ENCODE measurements around the gene TTC31.
"Not testable (repeated sequence)": the region's sequence is repeated elsewhere in the genome, so short reads cannot be mapped to it uniquely, and the experiment has no call there.

TTC31 gene

GRCh38 chr2:74472945-74473258 lies 10.0 kb upstream of the TTC31 start:
- Histone ChIP-seq H3K27ac (ENCODE audit: low read depth, low read length) (peak overlapping the region; percentile 12), H3K9me3 (ENCODE audit: control insufficient read depth, insufficient read depth, low read depth, low read length) (no peaks in the 10 kb centered on the region), H3K4me1 (ENCODE audit: control insufficient read depth, insufficient read depth, low read length) (no peaks in the 10 kb centered on the region), H3K36me3 (ENCODE audit: control insufficient read depth, insufficient read depth, low read length) (peaks cover 21% of the 10 kb centered on the region), H3K4me3 (ENCODE audit: low read depth, low read length) (peak overlapping the region; percentile 86), H3K9ac (ENCODE audit: low read length) (peak overlapping the region; percentile 89), H3K27me3 (ENCODE audit: control insufficient read depth, insufficient read depth, low read length) (no peaks in the 10 kb centered on the region)

- Histone ChIP-seq H3K4me3 (ENCODE audit: low read depth, low read length) (no peak overlapping the region), H3K27me3 (ENCODE audit: control insufficient read depth, insufficient read depth, low read length) (no peaks in the 10 kb centered on the region), H3K9me3 (ENCODE audit: control insufficient read depth, insufficient read depth, low read depth, low read length) (no peaks in the 10 kb centered on the region), H3K27ac (ENCODE audit: low read depth, low read length) (no peak overlapping the region), H3K36me3 (ENCODE audit: control insufficient read depth, insufficient read depth, low read length) (peaks cover 21% of the 10 kb centered on the region), H3K9ac (ENCODE audit: low read length) (no peak overlapping the region), H3K4me1 (ENCODE audit: control insufficient read depth, insufficient read depth, low read length) (no peaks in the 10 kb centered on the region)
Measured at GRCh38 chr2:74474481-74474880, 8.4 kb upstream of the TTC31 start.

- peaks cover 24% of the 10 kb centered on the region for H3K36me3 ChIP-seq (ENCODE audit: control insufficient read depth, insufficient read depth, low read length)
- H3K4me1 ChIP-seq (ENCODE audit: control insufficient read depth, insufficient read depth, low read length) = no peaks in the 10 kb centered on the region
- H3K9ac ChIP-seq (ENCODE audit: low read length) = no peak overlapping the region
- H3K27me3 ChIP-seq (ENCODE audit: control insufficient read depth, insufficient read depth, low read length) = no peaks in the 10 kb centered on the region
- no peak overlapping the region for H3K27ac ChIP-seq (ENCODE audit: low read depth, low read length)
- no peaks in the 10 kb centered on the region for H3K9me3 ChIP-seq (ENCODE audit: control insufficient read depth, insufficient read depth, low read depth, low read length)
- H3K4me3 ChIP-seq (ENCODE audit: low read depth, low read length) = no peak overlapping the region
Measured at GRCh38 chr2:74474899-74475298, 8.0 kb upstream of the TTC31 start.

- Histone ChIP-seq H3K27me3 (ENCODE audit: control insufficient read depth, insufficient read depth, low read length) (no peaks in the 10 kb centered on the region), H3K27ac (ENCODE audit: low read depth, low read length) (no peak overlapping the region), H3K9ac (ENCODE audit: low read length) (peak overlapping the region; percentile 85), H3K9me3 (ENCODE audit: control insufficient read depth, insufficient read depth, low read depth, low read length) (no peaks in the 10 kb centered on the region), H3K36me3 (ENCODE audit: control insufficient read depth, insufficient read depth, low read length) (peaks cover 30% of the 10 kb centered on the region), H3K4me1 (ENCODE audit: control insufficient read depth, insufficient read depth, low read length) (peaks cover 5% of the 10 kb centered on the region; the same call in 1 of the 2 replicates), H3K4me3 (ENCODE audit: low read depth, low read length) (peak overlapping the region; percentile 96)
Measured at GRCh38 chr2:74481431-74481830, 1.4 kb upstream of the TTC31 start.

- H3K4me3 ChIP-seq (ENCODE audit: low read depth, low read length) = peak overlapping the region; percentile 96
- H3K9me3 ChIP-seq (ENCODE audit: control insufficient read depth, insufficient read depth, low read depth, low read length) = no peaks in the 10 kb centered on the region
- H3K27ac ChIP-seq (ENCODE audit: low read depth, low read length) = peak overlapping the region; percentile 71; the same call in 1 of the 2 replicates
- H3K27me3 ChIP-seq (ENCODE audit: control insufficient read depth, insufficient read depth, low read length) = no peaks in the 10 kb centered on the region
- H3K9ac ChIP-seq (ENCODE audit: low read length) = peak overlapping the region; percentile 85
- peaks cover 33% of the 10 kb centered on the region for H3K36me3 ChIP-seq (ENCODE audit: control insufficient read depth, insufficient read depth, low read length)
- peaks cover 5% of the 10 kb centered on the region; the same call in 1 of the 2 replicates for H3K4me1 ChIP-seq (ENCODE audit: control insufficient read depth, insufficient read depth, low read length)
Measured at GRCh38 chr2:74481961-74482800, 700 bp upstream of the TTC31 start.

GRCh38 chr2:74483675-74484164 lies 839 bp downstream of the TTC31 start:
- H3K9me3 ChIP-seq (ENCODE audit: control insufficient read depth, insufficient read depth, low read depth, low read length); H3K27ac ChIP-seq (ENCODE audit: low read depth, low read length); H3K4me1 ChIP-seq (ENCODE audit: control insufficient read depth, insufficient read depth, low read length); H3K27me3 ChIP-seq (ENCODE audit: control insufficient read depth, insufficient read depth, low read length): not testable (repeated sequence)
- H3K4me3 ChIP-seq (ENCODE audit: low read depth, low read length) = peak overlapping the region; percentile 96
- H3K36me3 ChIP-seq (ENCODE audit: control insufficient read depth, insufficient read depth, low read length) = peaks cover 28% of the 10 kb centered on the region
- peak overlapping the region; percentile 85 for H3K9ac ChIP-seq (ENCODE audit: low read length)

- Histone ChIP-seq H3K36me3 (ENCODE audit: control insufficient read depth, insufficient read depth, low read length) (peaks cover 25% of the 10 kb centered on the region), H3K9ac (ENCODE audit: low read length) (no peak overlapping the region), H3K4me1 (ENCODE audit: control insufficient read depth, insufficient read depth, low read length) (peaks cover 5% of the 10 kb centered on the region; the same call in 1 of the 2 replicates), H3K4me3 (ENCODE audit: low read depth, low read length) (no peak overlapping the region), H3K27ac (ENCODE audit: low read depth, low read length) (no peak overlapping the region), H3K9me3 (ENCODE audit: control insufficient read depth, insufficient read depth, low read depth, low read length) (no peaks in the 10 kb centered on the region), H3K27me3 (ENCODE audit: control insufficient read depth, insufficient read depth, low read length) (no peaks in the 10 kb centered on the region)
Measured at GRCh38 chr2:74486141-74486540, 3.3 kb downstream of the TTC31 start.

- H3K36me3 ChIP-seq (ENCODE audit: control insufficient read depth, insufficient read depth, low read length) = peaks cover 51% of the 10 kb centered on the region
- no peaks in the 10 kb centered on the region for H3K27me3 ChIP-seq (ENCODE audit: control insufficient read depth, insufficient read depth, low read length)
- no peak overlapping the region for H3K4me3 ChIP-seq (ENCODE audit: low read depth, low read length)
- H3K4me1 ChIP-seq (ENCODE audit: control insufficient read depth, insufficient read depth, low read length) = no peaks in the 10 kb centered on the region
- H3K9ac ChIP-seq (ENCODE audit: low read length) = no peak overlapping the region
- no peaks in the 10 kb centered on the region for H3K9me3 ChIP-seq (ENCODE audit: control insufficient read depth, insufficient read depth, low read depth, low read length)
- no peak overlapping the region for H3K27ac ChIP-seq (ENCODE audit: low read depth, low read length)
Measured at GRCh38 chr2:74488643-74489481, 6.0 kb downstream of the TTC31 start.

GRCh38 chr2:74489906-74490305 lies 7.0 kb downstream of the TTC31 start:
- Histone ChIP-seq H3K27ac (ENCODE audit: low read depth, low read length) (no peak overlapping the region), H3K9ac (ENCODE audit: low read length) (no peak overlapping the region)

GRCh38 chr2:74491648-74492544 lies 9.0 kb downstream of the TTC31 start:
- no peaks in the 10 kb centered on the region for H3K4me1 ChIP-seq (ENCODE audit: control insufficient read depth, insufficient read depth, low read length)
- no peak overlapping the region for H3K9ac ChIP-seq (ENCODE audit: low read length)
- H3K36me3 ChIP-seq (ENCODE audit: control insufficient read depth, insufficient read depth, low read length) = peaks cover 48% of the 10 kb centered on the region
- peaks cover 19% of the 10 kb centered on the region for H3K27me3 ChIP-seq (ENCODE audit: control insufficient read depth, insufficient read depth, low read length)
- H3K9me3 ChIP-seq (ENCODE audit: control insufficient read depth, insufficient read depth, low read depth, low read length) = no peaks in the 10 kb centered on the region
- H3K27ac ChIP-seq (ENCODE audit: low read depth, low read length) = no peak overlapping the region
- no peak overlapping the region for H3K4me3 ChIP-seq (ENCODE audit: low read depth, low read length)

More at GRCh38 chr2:74489906-74490305, 7.0 kb downstream of the TTC31 start:
- Histone ChIP-seq H3K4me3 (ENCODE audit: low read depth, low read length) (no peak overlapping the region), H3K36me3 (ENCODE audit: control insufficient read depth, insufficient read depth, low read length) (peaks cover 58% of the 10 kb centered on the region), H3K27me3 (ENCODE audit: control insufficient read depth, insufficient read depth, low read length) (0 out of 2 replicates have a peak, but pooled peaks cover under 1% of the 10 kb centered on the region), H3K4me1 (ENCODE audit: control insufficient read depth, insufficient read depth, low read length) (no peaks in the 10 kb centered on the region), H3K9me3 (ENCODE audit: control insufficient read depth, insufficient read depth, low read depth, low read length) (no peaks in the 10 kb centered on the region)

Data from HUES6 (cell line).